Lower leg skin (tissue), 3 donors: Measurements from ENCODE around the gene PPCS.

Experiments used
- CTCF ChIP-seq, 3 donors: fragments of 450-650 bp; IDR thresholded peaks; one replicate each; pipeline ENCODE4 v1.5.1; 2016; ENCODE audit warnings: antibody characterized with exemption in 3 of 3, mild to moderate bottlenecking in 3 of 3, moderate library complexity in 2 of 3
- POLR2A ChIP-seq, 2 donors: fragments of 450-650 bp; IDR thresholded peaks; one replicate each; pipeline ENCODE4 v1.6.1; 2016 to 2017; ENCODE audit warnings: antibody characterized with exemption in 2 of 2, mild to moderate bottlenecking in 1 of 2, moderate library complexity in 1 of 2

GRCh38 chr1:42462828-42463763 is 6.8 kb downstream of the PPCS start, which contains the start of gene CCDC30:
- TF ChIP-seq CTCF (IDR thresholded peaks at IDR 0.05): no peak
- TF ChIP-seq POLR2A (IDR thresholded peaks at IDR 0.05): no peak
